T-helper 22 cell (primary cell): ENCODE data around the gene TMEM54.

Source experiments
- DNase-seq: peaks from one replicate; pipeline ENCODE4 v3.0.0-alpha.2; 2020; ENCODE audit warnings: low read depth

The TMEM54 gene

DNA sequence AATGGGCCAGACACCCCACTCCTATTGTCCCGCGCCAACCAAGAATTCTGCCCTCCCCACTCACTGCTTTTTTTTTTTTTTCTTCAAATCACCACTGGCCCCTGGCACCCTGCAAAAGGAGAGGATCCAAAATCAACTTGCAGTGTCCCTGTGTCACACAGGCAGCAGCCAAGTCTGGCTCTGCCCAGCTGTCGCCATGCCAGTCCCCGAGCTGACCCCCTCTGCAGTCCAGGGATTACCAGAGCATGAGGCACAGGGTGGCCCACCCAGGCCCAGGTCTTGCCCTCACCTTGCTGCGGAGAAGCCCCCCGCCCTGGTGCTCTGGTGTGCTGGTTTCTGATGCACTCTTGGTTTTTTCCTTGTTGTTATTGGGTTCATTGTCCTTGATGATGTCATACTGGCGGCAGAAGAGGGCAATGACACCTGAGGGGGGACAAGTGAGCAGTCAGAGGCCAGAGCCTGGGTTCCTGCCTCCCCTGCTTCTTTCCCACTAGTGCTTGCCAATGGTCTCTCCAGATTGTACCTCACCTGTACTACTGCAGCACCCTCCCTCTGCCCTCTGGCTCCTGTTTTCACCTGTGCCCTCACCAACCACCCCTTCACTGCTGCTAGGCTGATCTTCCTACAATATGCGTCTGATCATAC, 36.7 kb downstream of the TMEM54 start:
- no peak for DNase-seq

DNA sequence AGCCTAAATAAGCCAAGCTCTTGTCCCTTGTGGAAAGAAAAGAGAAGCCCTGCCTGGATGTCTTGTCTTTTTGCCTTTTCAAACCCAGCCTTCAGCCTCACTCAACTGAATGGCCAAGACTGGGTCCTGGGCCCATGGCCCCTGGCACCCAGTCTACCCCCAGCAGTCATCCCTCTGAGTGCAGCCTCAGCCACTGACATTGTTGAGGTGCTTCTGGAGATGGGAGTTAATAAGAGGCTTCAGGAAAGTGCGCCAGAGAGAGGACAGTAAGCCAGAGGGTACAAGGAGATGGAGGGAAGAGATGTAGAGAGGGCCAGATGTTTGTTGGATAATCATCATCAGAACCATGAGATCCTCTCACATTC, 37.3 kb downstream of the TMEM54 start:
- no peak for DNase-seq

DNA sequence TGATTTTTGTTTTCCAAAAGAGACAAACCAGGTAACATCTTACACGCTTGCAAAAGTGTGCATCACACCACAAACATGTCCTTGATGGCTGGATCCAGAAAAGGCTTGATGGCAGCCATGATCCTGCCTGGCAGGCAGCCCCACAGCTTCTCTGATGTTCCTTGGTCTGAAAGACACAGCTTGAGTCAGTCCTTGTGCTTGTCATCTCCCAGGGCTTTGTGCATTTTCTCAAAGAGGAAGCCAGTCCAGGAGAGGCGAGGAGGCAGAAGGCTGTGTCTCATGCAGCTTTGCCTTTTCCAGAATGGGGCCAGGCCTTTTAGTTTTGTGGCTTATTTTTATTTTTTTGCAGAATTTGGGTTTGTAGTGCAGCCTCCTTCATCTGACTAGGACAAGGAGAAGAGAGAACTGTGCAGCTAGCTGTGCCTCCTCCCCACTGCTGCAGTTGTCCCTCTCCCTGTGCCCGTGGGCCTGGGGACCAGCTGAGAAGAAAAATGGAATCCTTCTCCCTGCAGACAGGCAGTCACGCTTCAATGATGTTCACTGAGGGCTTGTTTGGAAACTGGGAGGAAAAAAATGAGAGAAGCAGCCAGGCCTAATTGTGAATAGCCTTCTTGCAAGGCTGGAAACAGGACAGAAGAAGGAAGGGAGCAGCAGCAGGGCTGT, 37.8 kb downstream of the TMEM54 start:
- DNase-seq: no peak

DNA sequence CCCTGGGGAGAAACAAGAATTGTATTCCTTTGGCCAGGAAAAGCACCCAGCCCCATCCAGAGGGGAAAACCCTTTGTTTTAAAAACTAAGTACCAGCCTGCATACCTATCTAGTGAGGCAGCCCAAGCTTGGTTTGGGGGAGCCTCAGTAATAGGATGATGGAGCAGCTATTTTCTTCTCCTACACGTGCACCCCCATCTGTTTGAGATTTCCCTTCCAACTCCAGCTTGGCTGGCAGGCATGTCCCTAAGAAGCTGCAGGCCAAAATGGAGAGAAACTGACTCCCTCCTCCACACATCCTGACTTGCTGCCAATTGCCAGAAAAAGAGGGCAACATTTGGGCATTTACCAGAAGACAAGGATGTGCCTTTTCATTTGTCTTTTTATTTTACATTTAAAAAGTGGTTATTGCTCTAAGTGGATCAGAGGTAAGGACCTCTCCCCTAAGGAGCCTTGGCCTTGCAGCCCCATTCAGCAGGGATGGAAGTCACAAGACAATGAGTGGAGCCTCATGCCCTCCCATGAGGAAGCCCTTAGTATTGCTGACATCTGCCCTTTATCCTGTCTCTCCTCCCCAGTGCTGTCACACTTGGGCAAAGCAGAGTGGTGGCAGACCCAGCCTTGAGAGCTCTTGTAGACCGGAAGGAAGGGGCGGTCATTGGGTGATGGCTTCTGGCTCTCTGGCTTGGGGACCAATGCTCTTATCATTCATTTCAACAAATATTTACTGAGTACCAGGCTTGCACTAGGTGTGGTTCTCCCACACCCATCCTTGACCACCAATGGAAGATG, 39.1 kb downstream of the TMEM54 start:
- no peak for DNase-seq

DNA sequence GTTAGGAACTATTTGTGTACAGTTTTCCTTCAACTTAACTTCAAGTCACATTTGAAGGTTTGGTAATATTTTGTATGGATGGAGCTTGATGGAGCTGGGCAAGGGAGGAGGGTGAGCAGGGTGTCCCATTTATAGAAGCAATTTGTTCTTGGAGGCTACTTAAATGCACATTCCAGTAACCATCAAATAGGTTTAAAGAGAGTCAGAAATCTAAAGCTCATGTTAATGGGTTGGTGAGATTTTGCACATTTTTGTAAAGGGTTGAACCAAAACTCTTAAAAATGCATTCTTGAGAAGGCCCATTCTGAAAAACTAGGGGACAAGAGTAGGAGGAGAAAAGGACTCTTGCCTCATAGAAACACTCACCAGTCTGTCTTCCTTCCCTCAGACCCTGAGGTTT, 40.6 kb downstream of the TMEM54 start:
- DNase-seq: no peak

DNA sequence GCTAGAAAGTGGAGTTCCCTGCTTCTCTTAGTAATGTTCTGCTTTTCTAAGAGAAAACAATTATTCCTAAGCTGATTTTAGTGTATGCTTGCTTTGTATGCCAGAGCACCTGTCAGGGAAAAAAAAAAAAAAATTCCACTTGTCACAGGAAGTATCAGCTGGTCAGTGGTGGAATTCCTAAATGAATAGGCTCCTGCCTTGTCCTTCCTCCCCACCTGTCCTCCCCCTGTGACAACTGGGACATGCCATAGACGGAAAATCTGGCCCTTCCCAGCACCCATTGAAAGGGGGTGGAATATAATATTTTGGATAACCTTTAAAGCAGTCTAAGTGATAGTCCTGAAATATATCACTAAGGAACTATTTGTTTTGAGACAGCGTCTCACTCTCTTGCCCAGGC, 41.3 kb downstream of the TMEM54 start:
- no peak for DNase-seq

DNA sequence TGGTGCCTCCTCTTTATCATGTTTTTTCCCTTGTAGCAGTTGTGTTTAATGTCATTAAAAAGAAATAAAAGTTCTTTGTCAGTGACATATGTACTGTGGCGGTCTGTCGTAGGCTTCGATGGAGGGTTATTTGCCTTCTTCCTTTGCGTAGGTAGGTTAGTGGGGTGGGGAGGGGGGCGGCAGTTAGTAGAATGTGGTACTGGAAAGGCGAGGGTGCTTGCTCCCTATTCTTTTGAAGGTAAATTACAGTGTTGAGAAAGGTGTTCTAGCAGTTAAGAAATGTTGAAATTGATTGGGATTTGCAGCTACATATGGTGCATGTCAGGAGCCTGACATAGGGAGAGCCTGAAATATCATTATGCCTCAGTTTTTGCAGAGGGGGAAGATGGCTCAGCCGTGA, 42.4 kb downstream of the TMEM54 start:
- no peak for DNase-seq

DNA sequence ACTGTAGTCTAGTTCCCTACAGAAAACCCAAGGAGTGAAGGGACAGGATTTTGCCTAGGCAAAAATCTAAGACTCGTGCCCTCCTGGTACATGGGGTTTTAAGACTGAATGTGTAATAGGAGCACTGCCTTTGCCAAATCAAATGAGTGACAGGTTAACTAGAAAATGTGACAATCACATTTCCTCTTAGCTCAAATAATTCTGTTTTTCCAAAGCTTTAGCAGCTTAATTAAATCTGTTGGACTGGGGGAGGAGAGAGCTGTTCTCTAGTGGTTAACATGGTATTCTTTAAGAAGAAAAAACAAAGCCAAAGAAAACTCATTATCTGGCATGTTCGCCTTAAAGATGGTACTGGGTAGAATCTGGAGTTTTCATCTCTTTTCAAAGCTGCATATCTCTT, 43.1 kb downstream of the TMEM54 start:
- no peak for DNase-seq

DNA sequence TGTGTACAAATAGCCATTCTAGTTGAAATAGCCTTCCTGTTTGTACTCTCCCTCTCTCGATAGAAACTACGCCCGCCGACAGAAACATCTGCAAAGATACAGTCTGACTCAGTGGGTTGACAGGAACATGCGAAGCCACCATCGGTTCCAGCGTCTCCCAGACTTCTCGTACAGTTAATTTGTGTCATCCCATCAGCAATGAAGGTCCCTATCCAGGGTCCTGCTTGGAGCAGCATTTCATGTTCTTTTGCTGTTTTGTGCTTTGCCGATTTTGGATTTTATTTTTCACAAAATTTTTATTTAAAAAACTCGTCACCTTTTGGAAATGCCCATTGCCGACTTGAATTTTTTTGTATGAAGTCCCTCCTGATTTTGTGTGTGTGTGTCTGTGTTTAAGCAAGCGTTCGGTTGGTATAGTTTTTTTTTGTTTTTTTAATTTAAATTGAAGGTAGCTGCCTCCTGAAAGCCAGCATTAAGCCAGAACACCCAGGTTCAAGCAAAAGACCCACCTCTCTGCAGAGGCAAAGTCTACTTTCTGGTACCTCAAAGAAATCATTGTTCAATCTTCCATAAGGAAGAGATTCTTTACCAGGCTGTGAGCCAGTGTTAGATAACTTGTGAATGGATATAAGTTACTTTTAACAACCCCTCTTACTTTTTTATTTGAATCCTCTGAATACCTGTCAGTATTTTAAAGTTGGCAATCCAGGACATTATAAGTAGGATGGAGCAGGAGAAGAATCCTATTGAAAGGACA, 45.1 kb downstream of the TMEM54 start:
- no peak for DNase-seq

DNA sequence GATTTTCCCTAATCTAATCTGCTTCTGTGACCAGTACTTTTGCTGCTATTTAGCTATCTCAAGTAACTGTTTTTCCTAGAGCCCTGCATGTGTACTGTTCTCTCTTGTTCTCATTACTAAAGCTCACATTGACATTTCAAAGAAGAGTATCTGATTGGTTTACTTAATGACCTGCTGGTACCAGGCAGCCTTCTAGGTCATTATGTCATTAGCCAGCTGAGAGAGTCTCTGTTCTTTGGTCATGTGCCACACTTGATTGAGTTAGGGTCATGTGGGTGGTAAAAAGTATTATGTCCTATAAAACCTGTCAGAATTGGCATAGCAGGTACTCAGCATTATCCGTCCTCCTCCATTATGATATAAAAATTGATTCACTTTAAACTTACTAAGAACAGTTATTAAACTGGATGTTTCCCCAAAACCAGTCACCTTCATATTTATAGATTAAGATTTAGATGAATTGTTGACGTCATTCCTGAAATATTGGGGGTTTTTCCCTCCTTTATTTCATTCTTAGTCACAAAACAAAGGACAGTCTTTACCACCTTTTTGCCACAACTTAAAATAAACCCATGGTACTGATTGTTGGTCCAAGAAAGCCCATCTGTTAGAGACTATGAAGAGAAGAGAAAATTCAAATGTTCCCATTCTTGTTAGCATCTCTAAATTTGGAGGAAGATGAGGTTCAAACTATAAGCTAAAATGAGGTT, 52.7 kb downstream of the TMEM54 start:
- no peak for DNase-seq
